ENCODE data around the gene PORCN.

GRCh38 chrX:48559636-48560035, 50.8 kb downstream of the PORCN start:
- TF ChIP-seq, protein P1, sequence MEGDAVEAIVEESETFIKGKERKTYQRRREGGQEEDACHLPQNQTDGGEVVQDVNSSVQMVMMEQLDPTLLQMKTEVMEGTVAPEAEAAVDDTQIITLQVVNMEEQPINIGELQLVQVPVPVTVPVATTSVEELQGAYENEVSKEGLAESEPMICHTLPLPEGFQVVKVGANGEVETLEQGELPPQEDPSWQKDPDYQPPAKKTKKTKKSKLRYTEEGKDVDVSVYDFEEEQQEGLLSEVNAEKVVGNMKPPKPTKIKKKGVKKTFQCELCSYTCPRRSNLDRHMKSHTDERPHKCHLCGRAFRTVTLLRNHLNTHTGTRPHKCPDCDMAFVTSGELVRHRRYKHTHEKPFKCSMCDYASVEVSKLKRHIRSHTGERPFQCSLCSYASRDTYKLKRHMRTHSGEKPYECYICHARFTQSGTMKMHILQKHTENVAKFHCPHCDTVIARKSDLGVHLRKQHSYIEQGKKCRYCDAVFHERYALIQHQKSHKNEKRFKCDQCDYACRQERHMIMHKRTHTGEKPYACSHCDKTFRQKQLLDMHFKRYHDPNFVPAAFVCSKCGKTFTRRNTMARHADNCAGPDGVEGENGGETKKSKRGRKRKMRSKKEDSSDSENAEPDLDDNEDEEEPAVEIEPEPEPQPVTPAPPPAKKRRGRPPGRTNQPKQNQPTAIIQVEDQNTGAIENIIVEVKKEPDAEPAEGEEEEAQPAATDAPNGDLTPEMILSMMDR (IDR thresholded peaks at IDR 0.05) = no peak
- TF ChIP-seq EP300 (IDR thresholded peaks at IDR 0.05) = no peak
- TF ChIP-seq POLR2A (IDR thresholded peaks at IDR 0.05) = no peak

Data from ovary (tissue), 3 donors.